A172 (cell line): ENCODE measurements around the gene PCDH12. TPM values are rescaled to one million over a fixed set of nuclear protein-coding genes. Genes with fewer than 3 reads are reported as not detected.
A peak's percentile ranks its signal among the peaks of the same experiment; 100 is the strongest.

Experiments used
- DNase-seq: peaks from one replicate; pipeline ENCODE4 v3.0.0-alpha.2; 2015; ENCODE audit warnings: low spot score
- total RNA-seq: library from RNA; depleted of rRNA; stranded (reverse); fragments of >200 nt; shearing (Covaris generic); gene quantifications from 2 replicates; pipeline ENCODE4 v1.2.3, GENCODE V29; 2014

Gene PCDH12
- total RNA-seq, 1 experiment from 2014 or later, result not detected

DNA sequence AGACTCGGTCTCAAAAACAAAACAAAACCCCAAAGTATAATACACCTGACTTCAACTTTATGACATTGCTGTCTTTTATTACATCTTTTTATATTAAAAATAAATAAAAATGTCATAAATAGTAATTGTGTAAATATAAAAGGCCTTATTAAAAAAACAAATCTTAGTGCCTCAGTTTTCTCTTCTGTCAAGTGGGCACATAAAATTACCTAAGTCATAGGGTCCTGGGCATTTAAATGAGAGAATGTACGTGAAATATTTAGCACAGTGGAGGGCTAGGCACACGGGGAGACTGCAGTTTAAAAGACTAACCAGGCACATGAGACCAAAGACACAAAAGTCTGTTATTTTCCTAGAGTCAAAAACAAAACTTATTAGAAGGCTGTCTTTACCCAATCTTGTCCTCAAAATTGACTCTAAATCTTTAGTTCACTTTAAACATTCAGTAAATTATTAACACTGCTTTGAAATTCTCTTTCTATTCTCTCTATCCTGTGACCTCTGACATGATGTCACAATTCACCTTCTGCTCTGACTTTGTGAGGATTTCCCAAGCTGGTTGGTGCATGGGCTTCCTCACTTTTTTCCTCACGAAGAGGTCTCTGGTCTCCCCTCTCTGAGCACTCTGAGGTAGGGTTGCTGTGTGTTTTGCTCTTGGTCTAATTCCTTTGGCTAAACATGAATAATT lies 8.4 kb upstream of the PCDH12 start:
- no peak for DNase-seq

DNA sequence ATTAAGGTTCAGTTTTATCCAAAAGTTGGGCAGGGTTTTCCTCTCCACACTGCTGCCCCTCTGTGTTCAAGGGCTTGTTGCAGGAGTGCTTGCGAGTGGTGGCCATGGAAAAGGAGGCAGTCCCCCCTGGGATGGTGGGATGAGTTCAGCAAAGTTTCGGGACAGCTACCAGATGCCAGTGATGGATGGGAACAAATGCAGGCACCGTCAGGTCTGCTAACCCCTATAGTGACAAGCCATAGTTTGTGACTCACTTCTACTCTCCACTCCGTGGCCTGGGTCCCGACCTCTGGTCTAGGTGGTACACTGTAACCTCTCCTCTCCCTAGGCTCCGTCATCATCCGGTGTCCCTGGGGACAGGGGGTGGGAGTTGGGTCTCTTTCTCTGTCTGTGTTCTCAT lies 7.1 kb upstream of the PCDH12 start:
- no peak for DNase-seq

- DNase-seq, result no peak
These were observed 5.7 kb upstream of the PCDH12 start for GRCh38 chr5:141963701-141964100.

- no peak for DNase-seq
These were observed 3.5 kb upstream of the PCDH12 start for GRCh38 chr5:141961466-141961865.

DNA sequence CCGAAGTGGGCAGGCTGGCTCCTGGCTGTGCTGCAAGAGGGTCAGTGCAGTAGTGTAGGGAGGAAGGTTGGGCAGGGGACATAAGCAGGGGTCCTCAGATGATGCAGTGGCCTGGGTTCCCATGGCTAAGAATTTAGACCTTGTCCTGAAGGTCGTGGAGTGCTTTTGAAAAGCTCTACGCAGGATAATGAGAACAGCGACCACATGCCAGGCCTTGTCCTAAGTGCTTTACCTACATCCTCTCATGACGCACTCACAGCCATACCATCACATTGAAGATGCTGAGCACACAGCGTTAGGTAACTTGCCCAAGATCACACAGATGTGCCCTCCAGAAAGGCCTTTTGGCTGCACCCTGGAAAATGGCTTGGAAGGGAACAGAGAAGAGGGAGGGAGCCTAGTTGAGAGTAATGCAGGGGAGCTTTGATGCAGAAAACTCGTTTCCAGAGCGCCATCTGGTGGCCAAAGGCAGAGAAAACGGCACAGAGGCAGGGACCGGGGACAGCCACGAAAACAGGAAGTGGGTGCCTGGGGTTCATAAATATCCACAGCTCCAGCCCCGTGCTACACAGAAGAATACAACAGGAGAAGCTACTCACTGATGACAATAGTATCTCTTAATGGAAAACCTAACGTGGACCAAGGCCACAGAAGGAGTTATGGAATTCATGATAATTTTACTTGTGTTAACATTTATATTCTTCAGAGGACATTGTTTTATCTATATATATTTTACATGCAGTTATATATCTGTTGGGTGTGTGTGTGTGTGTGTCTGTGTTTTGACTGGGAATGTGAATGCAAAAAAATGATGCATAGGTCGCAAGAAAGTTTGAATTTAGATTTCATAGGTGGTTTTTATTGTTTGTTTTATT lies 2.7 kb upstream of the PCDH12 start:
- peak; percentile 77 for DNase-seq

GRCh38 chr5:141960018-141960417 lies 2.0 kb upstream of the PCDH12 start:
- no peak for DNase-seq

DNA sequence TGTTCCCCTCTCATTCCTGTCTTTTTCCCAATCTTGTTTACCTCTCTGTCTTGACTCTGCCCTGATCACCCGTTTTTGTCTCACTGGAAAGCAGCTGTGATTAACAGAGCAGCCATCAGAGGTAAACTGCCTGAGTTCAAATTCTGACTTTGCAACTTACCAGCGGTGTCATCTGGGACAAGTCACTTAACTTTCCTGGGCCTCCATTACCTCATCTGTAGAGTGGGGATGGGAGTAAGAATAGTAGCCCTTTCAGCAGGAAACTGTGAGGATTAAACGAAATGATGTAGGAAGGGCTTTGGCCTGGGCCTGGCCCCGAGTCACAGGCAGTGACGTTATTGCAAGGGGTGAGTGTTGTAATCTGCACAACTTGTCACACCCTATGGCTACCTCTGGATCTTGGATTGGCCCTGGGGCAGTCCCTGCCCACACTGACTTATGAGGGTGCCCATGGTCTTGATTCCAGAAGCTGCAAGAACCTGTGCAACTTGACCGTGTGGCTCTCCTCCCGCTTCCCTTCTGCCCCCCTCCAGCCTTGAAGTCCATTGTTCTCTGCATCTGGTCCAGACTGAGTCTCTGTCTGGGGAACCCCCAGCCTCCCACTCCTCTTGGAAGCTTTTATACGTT lies 657 bp upstream of the PCDH12 start:
- no peak for DNase-seq

GRCh38 chr5:141957367-141957996 lies 520 bp downstream of the PCDH12 start:
- DNase-seq, result no peak

DNA sequence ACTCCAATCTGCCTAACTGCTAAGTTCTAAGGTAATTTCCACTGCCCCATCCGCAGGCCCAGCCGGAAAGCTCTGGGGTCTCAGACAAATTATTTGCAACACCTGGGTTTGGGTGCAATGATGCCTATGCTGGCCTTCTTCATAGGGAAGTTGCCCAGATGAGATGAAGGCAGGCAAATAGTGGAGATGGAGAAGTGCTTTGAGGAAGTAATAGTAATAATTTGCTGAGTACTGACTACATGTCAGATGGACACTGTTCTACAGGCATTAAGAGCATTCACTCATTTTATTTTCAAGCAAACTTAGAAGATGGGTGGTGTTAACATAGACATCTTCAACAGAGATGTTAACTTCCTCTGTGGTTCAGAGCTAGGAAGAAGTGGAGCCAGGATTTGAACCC lies 3.8 kb downstream of the PCDH12 start:
- DNase-seq, result no peak

DNA sequence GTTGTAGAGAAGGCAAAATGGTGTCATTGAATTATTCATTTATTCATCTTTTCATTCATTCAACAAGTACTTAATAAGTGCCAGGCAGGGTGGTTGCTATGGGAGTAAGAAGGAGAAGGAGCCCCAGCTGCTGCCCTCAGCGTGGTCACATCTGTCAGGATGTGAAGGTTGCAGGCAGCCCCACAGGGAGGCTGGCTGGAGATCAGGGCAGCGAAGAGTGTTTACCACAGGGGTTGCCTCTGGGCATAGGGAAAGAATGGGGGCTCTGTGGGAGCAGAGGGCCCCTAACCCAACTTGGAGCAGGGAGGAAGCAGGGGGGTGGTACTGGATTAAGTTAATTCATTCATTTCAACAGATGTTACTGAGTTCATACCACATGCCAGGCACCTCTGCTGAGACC lies 6.0 kb downstream of the PCDH12 start:
- no peak for DNase-seq

GRCh38 chr5:141951332-141951781 lies 6.6 kb downstream of the PCDH12 start:
- DNase-seq, result no peak

GRCh38 chr5:141950207-141951005 lies 7.6 kb downstream of the PCDH12 start:
- no peak for DNase-seq

DNA sequence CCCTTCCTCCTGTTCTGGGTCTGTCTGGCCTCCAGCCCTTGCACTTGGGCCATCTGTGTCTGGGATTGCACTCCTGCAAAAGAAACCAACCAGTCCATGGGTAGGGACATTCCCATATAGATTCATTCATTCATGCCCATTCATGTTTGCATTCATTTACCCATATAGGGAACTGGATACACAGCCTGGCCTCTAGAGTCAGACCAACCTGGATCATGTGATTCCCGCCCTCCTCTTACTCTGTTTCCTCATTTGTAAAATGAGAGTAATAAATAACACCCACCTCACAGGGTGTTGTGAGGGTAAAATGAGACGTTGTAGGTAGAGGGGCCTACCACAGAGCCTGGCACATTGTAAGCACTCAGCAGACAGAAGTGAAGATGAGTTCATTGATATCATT lies 8.5 kb downstream of the PCDH12 start:
- DNase-seq, result no peak

GRCh38 chr5:141948812-141949211 lies 9.2 kb downstream of the PCDH12 start:
- no peak for DNase-seq

DNA sequence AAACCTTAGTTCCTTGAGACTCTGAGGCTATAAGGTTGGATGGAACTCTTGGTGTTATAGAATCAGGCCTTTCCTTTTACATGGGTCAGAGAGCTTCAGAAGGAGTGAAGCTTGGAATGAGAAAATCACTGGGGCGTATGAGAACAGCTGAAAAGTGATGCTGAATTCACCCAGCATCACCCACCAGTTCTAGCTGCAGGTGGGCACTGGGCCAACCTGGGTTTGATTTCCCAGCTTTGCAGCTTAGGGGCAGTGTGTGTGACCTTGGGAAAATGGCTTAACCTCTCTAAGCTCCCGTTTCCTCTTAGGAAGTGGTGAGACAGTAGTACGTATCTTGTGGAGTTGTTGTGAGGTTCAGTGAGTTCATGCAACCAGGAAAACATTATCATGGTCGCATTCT lies 10.7 kb downstream of the PCDH12 start:
- no peak for DNase-seq

GRCh38 chr5:141945511-141946051 lies 12.4 kb downstream of the PCDH12 start:
- no peak for DNase-seq

- no peak for DNase-seq
These were observed 13.9 kb downstream of the PCDH12 start for GRCh38 chr5:141944076-141944475.

DNA sequence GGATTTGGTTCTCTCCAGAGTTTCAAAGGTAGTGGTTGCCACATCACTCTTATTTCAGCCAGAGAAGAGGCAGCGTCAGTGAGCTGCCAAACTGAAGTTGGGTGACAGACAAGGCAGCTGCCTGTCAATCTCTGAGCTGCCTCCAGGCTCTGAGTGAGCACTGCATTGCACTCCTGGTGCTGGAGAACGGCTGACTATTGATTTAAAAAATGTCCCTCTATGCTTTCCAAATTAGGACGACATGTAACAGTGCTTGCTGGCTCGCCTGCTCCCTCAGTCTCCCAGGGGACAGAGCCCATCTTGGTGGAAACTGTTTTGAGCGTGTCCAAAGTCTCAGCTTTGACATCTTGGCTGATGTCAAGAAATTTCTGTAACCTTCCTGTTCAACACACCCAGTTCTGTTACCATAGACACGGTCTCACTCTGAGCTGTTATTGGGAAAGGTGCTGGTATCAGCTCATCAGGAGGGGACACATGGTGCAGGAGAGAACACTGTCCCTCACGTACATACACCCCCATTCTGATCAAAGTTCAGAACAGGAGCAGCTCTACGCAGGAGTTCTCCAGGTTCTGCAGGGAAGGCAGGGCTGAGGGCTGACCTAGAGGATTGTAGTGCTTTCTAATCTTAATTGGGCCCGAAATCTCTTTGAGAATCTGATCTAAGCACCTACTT lies 15.7 kb downstream of the PCDH12 start:
- no peak for DNase-seq

DNA sequence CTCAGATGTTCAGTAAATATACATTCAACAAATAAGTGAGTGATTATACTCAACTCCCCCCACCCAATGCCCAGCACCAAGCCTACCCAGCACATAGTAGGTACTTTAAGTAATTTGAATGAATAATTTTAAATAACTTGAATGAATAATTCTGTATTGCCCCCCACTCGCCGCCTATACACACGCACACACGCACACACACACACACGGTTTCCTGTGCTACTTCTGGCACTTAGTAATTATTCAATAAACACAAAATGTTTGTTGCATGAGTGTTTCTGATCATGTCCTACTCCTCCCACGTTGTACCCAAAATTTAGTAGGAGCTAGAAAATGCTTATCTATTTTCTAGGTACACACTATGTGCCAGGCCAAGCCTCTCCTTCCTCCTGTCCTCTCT lies 16.2 kb downstream of the PCDH12 start:
- no peak for DNase-seq

DNA sequence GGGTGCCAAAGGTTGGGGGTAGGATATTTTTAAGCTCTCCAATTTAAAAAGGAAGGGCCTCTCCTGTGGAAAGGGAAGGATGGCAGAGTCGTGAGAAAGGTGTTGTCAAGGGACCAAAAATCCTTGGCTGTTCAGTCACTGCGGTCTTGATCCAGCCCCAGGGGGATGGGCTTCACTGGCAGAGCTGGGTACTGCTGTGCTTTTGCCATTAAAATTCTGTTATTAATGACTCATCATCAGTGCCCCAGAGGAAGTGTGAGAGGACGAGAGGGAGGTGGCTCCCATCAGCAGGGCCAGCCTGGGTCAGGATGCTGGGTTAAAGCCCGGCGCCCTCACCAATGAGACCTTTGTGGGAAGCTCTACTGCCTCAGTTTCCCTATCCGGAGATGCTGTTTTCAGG lies 16.7 kb downstream of the PCDH12 start:
- peak; percentile 64 for DNase-seq
